ENCODE results near the gene EIF2S3. TPM values are rescaled to one million over a fixed set of nuclear protein-coding genes. Genes with fewer than 3 reads are reported as not detected.
"Not testable (repeated sequence)": the region's sequence is repeated elsewhere in the genome, so short reads cannot be mapped to it uniquely, and the experiment has no call there.

The EIF2S3 gene
- total and polyA plus RNA-seq, 2 of the 4 experiments (the other 2 are of a cell fraction), result 97.9 to 416 TPM

DNA sequence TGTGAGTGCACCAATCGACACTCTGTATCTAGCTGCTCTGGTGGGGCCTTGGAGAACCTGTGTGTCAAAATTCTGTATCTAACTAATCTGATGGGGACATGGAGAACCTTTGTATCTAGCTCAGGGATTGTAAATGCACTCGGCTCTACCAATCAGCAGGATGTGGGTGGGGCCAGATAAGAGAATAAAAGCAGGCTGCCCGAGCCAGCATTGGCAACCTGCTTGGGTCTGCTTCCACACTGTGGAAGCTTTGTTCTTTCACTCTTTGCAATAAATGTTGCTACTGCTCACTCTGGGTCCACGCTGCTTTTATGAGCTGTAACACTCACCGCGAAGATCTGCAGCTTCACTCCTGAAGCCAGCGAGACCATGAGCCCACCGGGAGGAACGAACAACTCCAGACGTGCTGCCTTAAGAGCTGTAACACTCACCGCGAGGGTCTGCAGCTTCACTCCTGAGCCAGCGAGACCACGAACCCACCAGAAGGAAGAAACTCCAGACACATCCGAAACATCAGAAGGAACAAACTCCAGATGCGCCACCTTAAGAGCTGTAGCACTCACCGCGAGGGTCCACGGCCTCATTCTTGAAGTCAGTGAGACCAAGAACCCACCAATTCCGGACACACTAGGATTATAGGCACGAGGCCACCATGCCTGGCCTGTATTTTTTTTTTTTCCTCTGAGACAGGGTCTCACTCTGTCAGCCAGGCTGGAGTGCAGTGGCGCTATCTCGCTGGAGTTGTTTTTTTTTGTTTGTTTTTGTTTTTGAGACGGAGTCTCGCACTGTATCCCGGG is 4.0 kb upstream of the EIF2S3 start:
- in situ Hi-C loops (cut with MboI; ENCODE audit: low sequenced_read_pairs), result loop anchor here (25.0 kb wide), 1 partner anchor 338 kb away; no protein-coding TSS in a partner anchor
- 47% methylated on average over 3 of the region's 26 CpGs; no CpG with 5 or more reads in 1 of the 2 experiments for WGBS, 2 experiments (ENCODE audit: extremely low coverage in 2 of 2, insufficient read length in 1 of 2)
- H4K8ac ChIP-seq (ENCODE audit: low read depth in 2 of 2, low read length in 2 of 2), result not testable (repeated sequence)

More for the DNA sequence above, 4.0 kb upstream of the EIF2S3 start:
- BruUV-seq (replicated peaks); ATAC-seq (ENCODE audit: low read depth); H3K4me1 ChIP-seq (ENCODE audit: control insufficient read depth, insufficient read depth, low read length); H3K23ac ChIP-seq (ENCODE audit: low read depth, low read length); H2BK20ac ChIP-seq (ENCODE audit: low read depth, low read length); DNase-seq; H2AK9ac ChIP-seq (replicated peaks; ENCODE audit: low read depth, low read length, poor library complexity); H3K9me3 ChIP-seq (ENCODE audit: control insufficient read depth, insufficient read depth, low read length); dilution Hi-C loops (cut with HindIII; ENCODE audit: low sequenced_read_pairs, unreplicated experiment); H3K27ac ChIP-seq (ENCODE audit: insufficient read depth, low read length); H2AFZ ChIP-seq (replicated peaks; ENCODE audit: low read length, poor library complexity); H3K27me3 ChIP-seq (ENCODE audit: control insufficient read depth, insufficient read depth, low read length); H4K91ac ChIP-seq (ENCODE audit: insufficient read depth, low read depth, low read length); H4K20me1 ChIP-seq (ENCODE audit: insufficient read depth, low read length); H3K4ac ChIP-seq (ENCODE audit: low read depth, low read length); H3K79me1 ChIP-seq (ENCODE audit: low read depth in 1 of 2, low read length in 2 of 2); H3K14ac ChIP-seq (replicated peaks; ENCODE audit: low read depth, low read length); H3K18ac ChIP-seq (ENCODE audit: low read depth, low read length); H4K5ac ChIP-seq (ENCODE audit: low read depth, low read length); CTCF ChIA-PET; H2AK5ac ChIP-seq (ENCODE audit: low read depth, low read length); H3K9me1 ChIP-seq (ENCODE audit: insufficient read depth, low read length); H3K4me3 ChIP-seq (ENCODE audit: insufficient read depth, low read depth, low read length); H2BK120ac ChIP-seq (ENCODE audit: low read depth, low read length); H3K36me3 ChIP-seq (ENCODE audit: control insufficient read depth, insufficient read depth, low read length); H3K4me2 ChIP-seq (ENCODE audit: low read depth, low read length); H3K9ac ChIP-seq (ENCODE audit: low read depth, low read length); H2BK15ac ChIP-seq (ENCODE audit: low read depth, low read length); POLR2A ChIA-PET (ENCODE audit: unreplicated experiment); H3K56ac ChIP-seq (ENCODE audit: extremely low read depth, insufficient read depth, low read length); H2BK5ac ChIP-seq (ENCODE audit: low read depth, low read length, poor library complexity, severe bottlenecking): not testable (repeated sequence)
- intact Hi-C loops (cut with micrococcal nuclease), result loop anchor here (5.0 to 10.0 kb wide), 2 partner anchors 268 to 356 kb away; partner anchors contain the start of gene SAT1
